GM19455 (cell line): ENCODE data around the gene PSMB3.

ENCODE experiments used
- ATAC-seq: cut with Tn5 transposase; IDR thresholded peaks from one replicate; pipeline ENCODE4 v1.9.1; 2021; ENCODE audit not compliant: unreplicated experiment

PSMB3 gene

GRCh38 chr17:38794221-38794620 lies 41.7 kb downstream of the PSMB3 start:
- no peak for ATAC-seq

GRCh38 chr17:38796451-38797157 lies 44.1 kb downstream of the PSMB3 start:
- ATAC-seq = no peak

- ATAC-seq = no peak
Observed at GRCh38 chr17:38797158-38797490, 44.6 kb downstream of the PSMB3 start.

GRCh38 chr17:38797828-38798227 lies 45.3 kb downstream of the PSMB3 start:
- no peak for ATAC-seq

- peak; percentile 26 for ATAC-seq
Observed at GRCh38 chr17:38798614-38799500, 46.3 kb downstream of the PSMB3 start.

GRCh38 chr17:38799501-38800236 lies 47.1 kb downstream of the PSMB3 start, which contains the start of gene PIP4K2B:
Gene PIP4K2B, minus strand, starts transcription at chr17:38799556. Its CDS starts 132 bp downstream, at chr17:38799424.
- peak; percentile 84 for ATAC-seq

- ATAC-seq = no peak
Observed at GRCh38 chr17:38800237-38800760, 47.8 kb downstream of the PSMB3 start.

- no peak for ATAC-seq
Observed at GRCh38 chr17:38809828-38810227, 57.3 kb downstream of the PSMB3 start.
